ENCODE results near the gene RGL1.

The RGL1 gene

DNA sequence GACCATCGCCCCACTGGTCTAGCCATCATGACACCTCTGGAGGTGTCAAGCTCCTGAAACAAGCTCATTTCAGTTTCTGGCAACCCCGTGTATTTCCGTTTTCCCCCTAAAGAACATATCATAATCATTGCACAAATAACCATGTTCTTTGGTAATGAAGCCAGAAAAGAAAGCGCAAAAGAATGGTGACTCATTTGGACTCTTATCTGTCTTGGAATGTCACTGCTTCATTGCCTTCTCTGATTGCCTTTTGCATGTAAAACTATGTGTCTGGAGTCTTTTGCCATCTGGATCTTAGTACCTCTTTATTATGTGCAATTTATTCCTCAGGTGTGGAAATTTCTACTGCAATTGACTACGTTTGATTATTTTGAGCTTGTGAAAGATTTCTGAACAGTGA lies 122.1 kb downstream of the RGL1 start:
- DNase-seq: no peak

DNA sequence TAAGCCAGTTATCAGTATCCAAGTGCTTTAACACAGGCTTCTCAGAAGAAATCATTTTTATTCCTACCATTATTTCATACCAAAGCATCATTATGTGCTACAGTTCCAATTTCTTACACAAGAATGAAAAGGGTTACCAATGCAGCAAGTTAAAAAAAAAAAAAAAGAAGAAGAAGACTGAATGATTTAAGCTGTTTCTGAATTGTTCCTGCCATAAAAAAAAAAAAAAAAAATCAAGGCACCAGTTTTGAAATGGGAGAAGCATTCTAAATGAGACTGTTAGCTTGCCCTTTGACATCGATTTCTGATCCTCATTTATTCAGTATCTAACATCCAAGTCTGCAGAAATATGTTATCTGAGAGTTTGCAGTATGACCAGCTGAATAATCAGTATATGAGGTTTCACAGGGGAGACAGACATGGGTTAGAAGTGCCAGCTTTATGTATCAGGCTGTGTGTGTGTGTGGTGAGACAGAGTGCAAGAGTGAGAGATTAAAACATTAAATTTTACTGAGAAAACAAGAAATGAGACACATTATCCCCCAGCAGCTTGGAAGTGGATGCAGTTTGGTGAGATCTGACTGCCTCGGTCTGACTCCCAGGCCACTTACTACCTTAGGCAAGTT lies 126.8 kb downstream of the RGL1 start:
- no peak for DNase-seq

DNA sequence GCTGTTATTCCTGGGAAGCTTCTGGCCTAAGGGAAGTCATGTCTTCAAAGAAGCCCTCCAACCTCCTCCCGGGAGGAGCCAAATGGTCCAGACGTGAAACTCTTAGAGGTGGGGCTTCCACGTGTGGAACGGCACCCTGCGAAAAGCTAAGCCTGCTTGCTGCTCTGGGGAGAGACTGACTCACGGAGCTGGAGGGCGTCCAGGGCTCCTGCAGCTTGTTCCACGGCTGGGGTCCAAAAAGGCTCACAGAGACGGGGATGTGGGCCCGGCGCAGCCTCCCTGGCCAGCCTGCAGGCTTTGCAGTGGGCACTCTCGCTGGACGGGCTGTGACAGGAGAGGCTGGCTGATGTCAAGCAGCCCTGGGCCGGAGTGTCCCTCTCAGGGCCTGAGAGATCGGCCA lies 127.5 kb downstream of the RGL1 start:
- peak; percentile 40 for DNase-seq

- no peak for DNase-seq
Observed at GRCh38 chr1:183933528-183934179, 128.7 kb downstream of the RGL1 start.

DNA sequence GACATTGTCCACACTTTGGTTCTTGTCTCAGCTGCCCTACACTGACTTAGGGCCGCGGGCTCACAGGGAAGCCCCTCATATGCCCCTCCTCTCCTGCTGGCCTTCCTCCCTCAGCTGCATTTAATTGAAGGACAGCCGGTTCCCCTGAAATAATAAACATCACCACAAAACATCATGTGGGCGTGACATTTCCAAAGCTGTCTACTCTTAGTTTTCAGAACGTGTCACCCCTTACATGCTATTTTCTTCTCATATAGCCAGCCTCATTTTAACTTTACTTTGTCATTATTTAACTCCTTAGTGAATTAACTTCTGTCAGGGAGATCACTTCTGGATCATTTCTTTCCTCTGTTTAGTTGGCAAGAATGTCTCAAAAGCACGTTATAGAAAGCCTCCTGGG lies 129.4 kb downstream of the RGL1 start:
- no peak for DNase-seq

DNA sequence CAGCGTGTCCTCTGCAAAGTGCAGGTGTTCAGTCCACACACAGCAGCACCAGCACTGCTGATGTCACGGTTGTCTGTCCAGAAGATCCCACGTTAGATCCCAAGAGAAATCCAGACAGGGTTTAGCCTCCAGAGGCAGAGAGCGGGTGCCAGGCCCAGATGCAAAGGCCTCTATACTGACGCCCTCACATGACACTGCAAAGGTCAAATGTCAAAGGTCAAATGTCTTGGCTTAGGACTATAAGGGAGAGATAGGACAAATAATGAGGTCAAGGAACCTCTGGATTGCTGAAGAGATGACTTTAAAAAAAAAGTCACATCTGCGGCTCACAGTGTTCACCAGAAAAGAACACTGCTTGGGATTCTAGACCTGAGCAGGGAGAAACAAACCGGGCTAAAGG lies 131.1 kb downstream of the RGL1 start:
- no peak for DNase-seq

DNA sequence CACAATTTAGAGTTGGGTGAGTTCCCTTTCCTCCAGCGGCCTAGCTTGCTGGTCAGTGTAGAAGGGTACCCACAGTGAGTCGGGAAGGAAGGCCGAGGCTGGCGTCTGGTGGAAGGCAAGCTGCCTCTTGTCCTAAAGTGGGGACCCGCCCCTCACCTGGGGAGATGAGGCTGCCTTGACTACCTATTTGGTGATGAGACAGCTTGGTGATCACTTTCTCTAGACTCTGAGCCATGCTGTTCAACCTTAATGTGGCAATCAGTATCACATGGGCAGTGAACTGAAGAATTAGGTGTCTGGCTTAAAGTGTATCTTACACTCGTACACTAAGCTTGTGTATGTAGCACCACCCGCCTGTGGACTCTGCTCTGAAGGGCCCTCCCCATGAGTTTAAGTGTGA lies 131.9 kb downstream of the RGL1 start:
- DNase-seq: no peak

GRCh38 chr1:183937611-183938010 lies 132.7 kb downstream of the RGL1 start:
- DNase-seq: no peak

- DNase-seq: no peak
Observed at GRCh38 chr1:183941001-183941400, 136.1 kb downstream of the RGL1 start.

DNA sequence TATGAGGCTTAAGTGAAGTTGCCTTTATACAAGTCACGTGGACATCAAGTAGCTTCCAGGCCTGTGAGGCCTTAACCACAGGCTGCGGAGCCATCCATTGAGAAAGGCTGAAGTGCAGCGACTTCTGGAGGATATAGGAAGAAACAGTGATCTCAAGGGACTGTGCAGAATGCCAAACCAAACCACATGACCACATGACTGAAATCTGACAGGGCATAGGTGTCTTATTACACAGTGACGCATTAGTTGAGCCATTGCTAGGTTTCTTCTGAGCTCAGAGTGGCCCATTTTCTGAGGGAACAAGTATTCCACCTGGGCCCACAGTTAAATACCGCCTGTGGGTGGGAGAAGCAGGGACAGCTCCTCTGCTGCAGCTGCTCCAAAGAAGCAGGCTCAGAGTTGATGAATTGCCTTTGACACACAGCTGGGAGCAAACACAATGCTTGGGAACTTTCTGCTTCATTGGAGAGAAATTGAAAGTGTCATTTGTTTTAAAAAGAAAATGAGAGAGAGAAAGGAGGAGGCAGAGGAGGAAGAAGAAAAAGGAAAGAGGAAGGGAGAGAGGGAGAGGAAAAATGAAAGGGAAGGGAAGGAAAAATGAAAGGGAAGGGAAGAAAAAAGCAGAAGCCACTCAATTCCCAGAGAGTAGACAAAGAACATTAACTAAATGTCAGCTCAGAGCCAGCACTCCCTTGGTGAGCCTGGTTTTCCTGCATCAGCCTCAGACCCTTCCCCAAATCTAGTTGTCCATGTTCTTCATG lies 138.2 kb downstream of the RGL1 start:
- DNase-seq: peak; percentile 88

DNA sequence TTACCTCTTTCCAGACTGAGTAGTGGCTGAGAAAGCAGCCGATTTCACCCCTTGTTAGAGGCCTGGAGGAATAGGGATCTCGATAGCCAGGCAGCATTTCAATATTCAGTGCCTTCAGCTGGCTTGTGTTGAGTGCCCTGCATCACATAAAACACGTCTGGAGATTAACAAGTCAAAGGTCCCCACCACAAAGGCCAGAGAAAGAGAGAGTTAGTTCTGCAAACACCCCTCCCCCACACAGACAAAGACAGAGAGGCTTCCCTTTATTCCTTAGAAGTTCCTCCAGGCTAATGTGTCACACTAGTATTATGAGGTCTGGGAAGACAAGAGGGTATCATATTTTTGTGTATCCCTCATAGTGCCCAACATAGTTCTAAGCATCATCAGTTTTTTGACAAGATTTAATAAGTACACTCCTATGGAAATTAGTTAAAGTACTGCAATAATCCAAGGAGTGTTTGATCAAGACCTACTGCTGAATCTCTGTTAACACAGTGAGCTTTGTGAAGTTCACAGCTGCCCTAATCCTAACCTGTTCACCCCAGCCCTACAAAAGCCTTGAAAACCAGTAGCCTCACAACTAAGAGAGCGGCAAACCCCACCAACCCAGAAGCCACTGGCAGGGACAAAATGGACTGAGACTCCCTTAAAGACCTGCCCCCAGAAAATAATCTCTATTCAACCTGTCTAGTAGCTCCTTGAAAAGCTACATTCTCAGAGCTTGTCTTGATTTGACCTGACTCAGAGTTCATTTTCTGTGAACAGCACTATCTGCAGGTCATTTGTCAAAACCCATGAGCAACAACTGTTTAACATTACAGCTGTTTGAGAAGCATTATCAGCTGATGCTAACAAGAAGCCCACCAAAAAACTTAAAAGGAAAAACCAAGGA lies 140.8 kb downstream of the RGL1 start:
- DNase-seq: no peak

DNA sequence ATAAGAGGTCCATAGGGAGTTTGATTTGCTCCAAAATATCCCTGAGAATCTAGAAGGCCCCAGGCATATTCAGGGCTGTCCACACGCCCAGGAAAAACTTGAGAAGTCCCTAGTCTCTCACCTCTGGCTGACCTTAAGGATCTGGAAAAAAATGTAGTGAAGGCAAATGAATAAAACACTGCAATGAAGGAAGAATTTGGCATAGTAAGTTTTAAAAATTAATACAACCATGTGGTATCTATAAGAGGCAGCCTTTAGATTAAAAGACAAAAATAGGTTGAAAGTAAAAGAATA lies 141.3 kb downstream of the RGL1 start:
- DNase-seq: no peak

- no peak for DNase-seq
Observed at GRCh38 chr1:183947988-183948387, 143.1 kb downstream of the RGL1 start.

DNA sequence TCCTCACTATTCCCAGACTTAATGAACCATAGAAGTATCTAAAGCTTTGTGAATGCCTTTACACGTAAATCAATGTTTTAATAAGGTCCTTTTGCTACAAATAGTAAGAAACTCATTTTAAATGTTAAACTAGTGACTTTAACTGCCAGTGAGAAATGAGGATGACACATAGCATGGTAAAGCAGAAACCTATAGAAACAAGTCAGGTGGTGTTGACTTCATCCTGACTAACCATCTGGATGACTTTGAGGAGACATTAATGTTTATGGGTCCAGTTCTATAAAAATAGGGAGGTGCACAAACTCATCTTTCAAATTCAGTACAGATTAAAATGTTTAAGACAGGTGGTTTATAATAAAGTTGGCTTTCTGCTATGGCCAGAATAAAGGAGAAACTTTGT lies 147.2 kb downstream of the RGL1 start:
- DNase-seq: no peak

DNA sequence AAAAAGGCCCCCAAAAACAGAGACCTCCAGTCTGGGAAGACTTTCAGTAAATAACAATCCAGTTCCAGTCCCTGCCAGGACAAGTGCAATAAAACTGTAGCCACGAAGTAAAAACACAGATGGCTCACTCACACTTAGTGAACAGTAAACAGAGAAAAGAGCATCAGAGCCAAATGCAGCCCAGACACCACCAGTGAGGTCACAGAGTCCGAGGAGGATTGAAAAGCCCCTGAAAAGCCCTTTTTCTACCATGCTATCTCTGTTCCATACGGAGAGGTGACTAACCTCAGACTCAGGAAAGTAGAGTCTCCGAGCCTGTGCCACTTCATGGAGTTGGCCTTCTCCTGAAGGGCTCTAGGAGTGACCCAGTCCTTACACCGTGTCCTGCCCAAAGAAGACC lies 148.1 kb downstream of the RGL1 start:
- DNase-seq: no peak

DNA sequence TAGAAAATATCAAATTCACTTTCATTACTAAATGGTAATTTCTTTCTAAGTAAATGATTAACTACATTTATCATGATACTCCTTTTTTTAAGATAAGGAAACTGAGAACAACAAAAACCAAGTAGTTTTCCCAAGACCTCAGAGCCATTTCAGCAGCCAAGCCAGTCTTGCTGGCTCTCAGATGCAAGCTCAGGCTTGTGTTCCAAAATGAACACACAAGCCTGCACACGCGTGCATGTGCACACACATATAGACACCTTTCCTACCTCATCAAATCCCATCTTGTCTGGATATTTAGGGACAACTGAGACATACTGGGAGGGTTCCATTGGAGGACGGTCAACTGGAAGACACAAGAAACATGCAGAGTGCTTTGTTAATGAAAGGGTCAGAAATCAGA lies 149.6 kb downstream of the RGL1 start:
- no peak for DNase-seq

DNA sequence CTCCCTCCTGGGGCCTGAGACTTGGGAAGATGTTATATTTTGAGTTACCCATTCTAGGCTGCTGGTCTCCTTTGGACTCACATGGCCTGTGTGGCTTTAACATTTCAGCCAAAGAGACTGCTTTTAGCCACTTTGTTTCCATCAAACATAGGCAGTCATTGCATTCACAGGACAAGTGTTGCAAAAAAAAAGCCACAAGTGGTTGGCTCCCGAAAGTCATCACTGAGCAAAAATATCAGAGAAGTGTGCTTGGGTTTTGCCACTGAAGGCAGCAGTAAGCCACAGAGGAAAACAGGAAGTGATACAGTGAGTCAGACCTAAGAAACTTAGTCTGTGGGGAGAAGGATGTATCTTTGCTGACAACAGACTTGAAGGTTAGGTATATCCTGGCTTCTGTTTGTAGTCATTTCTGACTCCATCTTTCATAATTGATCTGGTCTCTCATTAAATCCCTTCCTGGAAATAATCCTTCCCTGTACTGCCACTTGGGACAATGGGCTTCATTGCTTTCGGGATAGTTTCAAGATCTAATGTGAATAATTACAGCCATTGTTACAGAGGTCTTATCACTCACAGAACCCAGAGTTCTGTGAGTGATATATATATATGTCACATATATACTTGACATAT lies 151.8 kb downstream of the RGL1 start:
- no peak for DNase-seq

- no peak for DNase-seq
Observed at GRCh38 chr1:183957216-183957830, 152.4 kb downstream of the RGL1 start.

DNA sequence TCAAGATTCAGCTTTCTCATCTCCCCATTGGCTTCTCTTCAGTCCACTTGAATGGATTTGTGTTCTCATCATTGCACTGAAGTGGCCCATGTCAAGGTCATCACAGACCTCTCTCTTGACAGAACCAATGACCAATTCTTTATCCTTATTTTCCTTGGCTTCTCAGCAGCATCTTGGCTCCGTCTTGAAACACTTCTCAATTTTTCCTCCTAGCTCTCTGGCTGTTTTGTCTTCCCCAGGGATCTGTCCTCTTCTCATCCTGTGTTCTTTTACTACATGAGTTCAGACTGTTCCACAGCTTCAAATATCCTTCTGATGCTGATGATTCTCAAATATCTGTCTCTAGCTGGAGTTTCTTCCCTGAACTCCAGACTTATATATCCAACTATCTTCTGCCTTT lies 154.0 kb downstream of the RGL1 start:
- no peak for DNase-seq

DNA sequence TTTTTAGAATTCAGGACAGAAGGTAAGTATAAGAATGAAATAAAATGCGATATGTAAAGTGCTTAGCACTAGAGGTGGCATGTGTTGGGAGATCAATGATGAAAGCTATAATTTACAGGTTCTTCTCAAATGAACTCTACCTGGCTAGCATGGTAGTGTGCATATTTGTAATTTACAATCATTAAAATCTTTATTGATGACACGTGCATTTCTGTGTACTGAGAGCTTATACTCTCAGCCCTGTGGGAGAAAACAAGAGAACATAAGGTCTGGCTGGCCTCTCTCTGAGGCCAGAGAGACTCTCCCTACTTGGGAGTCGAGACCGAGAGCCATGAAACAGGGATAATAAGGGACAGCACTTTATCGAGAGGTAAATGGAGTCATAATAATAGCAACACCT lies 156.2 kb downstream of the RGL1 start:
- no peak for DNase-seq

GRCh38 chr1:183962903-183963302 lies 158.0 kb downstream of the RGL1 start:
- no peak for DNase-seq

- DNase-seq: no peak
Observed at GRCh38 chr1:183965726-183966125, 160.8 kb downstream of the RGL1 start.

DNA sequence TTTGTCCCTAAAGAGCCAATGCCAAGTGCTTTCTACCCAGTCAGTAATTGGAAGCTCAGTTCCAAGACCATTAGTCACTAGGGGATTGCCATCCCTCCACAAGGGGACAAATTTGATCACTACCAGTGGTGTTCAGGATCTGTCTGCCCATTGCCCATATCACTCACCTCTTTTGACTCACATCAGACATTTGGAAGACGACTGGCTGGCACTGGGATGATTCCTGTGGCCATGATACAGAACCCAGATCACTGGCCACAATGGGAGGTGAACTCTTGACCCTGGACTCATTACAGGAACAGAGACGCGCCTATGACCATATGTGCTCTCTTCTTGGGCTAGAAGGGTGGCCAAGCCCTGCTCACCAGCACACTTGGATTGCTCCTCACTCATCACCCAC lies 161.6 kb downstream of the RGL1 start:
- DNase-seq: no peak
